Upper lobe of left lung (tissue), 4 donors: Measurements from ENCODE around the gene FGFRL1.

Source experiments
- EP300 ChIP-seq, 4 donors: sonication (generic); formaldehyde crosslinking; IDR thresholded peaks; one replicate each; pipeline ENCODE4 v1.5.1; 2017; ENCODE audit warnings: antibody characterized with exemption in 4 of 4, control low read depth in 2 of 4
- POLR2A ChIP-seq, 4 donors: fragments of 450-650 bp; IDR thresholded peaks; one replicate each; pipeline ENCODE4 v1.5.1; 2016 to 2017; ENCODE audit warnings: antibody characterized with exemption in 4 of 4, mild to moderate bottlenecking in 2 of 4
- POLR2AphosphoS5 ChIP-seq, 2 donors: sonication (generic); formaldehyde crosslinking; IDR thresholded peaks; one replicate each; pipeline ENCODE4 v1.5.1; 2017; ENCODE audit warnings: antibody characterized with exemption in 2 of 2
- TF ChIP-seq, protein P1 (sequence below), 6 experiments: fragments of 450-650 bp in 4 of 6; fragments of 200-600 bp in 2 of 6; sonication (generic) in 2 of 6; IDR thresholded peaks; one replicate each; pipeline ENCODE4 v1.5.1; 2016 to 2019; ENCODE audit warnings: antibody characterized with exemption in 6 of 6

DNA sequence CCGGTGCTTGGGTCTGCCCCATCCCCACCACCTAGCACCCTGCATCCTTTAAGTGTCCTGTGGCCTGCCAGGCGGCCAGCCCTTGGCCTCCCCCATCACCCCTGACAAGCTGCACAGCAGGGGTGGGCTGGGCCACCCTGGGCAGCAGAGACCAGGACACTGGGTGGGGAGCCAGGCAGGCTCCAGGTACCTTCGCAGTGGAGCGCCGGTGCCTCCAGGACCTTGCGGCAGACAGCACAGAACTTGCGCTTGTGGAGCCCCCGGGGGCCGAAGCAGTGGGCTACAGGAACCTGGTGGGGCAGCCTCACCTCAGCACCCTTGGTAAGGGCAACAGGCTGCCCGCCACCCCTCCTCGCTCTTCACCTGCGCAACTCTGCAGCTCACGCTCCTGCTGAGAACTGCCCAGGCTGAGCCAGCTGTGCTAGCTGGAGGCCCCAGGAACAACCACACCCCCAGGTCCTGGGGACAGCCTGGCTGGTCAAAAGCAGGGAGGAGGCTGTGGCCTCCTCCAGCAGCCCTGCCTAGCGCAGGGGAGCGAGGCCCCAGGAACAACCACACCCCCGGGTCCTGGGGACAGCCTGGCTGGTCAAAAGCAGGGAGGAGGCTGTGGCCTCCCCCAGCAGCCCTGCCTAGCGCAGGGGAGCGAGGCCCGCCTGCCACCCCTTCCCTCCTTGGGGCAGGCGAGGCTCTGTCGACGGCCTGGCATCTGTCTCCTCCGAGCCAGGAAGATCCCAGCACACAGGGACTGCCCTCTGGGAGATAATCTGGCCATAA lies 42.6 kb upstream of the FGFRL1 start:
- TF ChIP-seq, protein P1, sequence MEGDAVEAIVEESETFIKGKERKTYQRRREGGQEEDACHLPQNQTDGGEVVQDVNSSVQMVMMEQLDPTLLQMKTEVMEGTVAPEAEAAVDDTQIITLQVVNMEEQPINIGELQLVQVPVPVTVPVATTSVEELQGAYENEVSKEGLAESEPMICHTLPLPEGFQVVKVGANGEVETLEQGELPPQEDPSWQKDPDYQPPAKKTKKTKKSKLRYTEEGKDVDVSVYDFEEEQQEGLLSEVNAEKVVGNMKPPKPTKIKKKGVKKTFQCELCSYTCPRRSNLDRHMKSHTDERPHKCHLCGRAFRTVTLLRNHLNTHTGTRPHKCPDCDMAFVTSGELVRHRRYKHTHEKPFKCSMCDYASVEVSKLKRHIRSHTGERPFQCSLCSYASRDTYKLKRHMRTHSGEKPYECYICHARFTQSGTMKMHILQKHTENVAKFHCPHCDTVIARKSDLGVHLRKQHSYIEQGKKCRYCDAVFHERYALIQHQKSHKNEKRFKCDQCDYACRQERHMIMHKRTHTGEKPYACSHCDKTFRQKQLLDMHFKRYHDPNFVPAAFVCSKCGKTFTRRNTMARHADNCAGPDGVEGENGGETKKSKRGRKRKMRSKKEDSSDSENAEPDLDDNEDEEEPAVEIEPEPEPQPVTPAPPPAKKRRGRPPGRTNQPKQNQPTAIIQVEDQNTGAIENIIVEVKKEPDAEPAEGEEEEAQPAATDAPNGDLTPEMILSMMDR (IDR thresholded peaks at IDR 0.05): no peak
- no peak for TF ChIP-seq POLR2A (IDR thresholded peaks at IDR 0.05)
- TF ChIP-seq EP300 (IDR thresholded peaks at IDR 0.05): no peak
- TF ChIP-seq POLR2AphosphoS5 (IDR thresholded peaks at IDR 0.05): no peak
